ENCODE measurements around the gene AOC3. TPM values are rescaled to one million over a fixed set of nuclear protein-coding genes. Genes with fewer than 3 reads are reported as not detected.
A peak's percentile ranks its signal among the peaks of the same experiment; 100 is the strongest.

The AOC3 gene
- total and polyA plus RNA-seq, 2 of the 13 experiments (the other 11 are each of a cell fraction or from before 2014, with no cell fraction given): 8.7 to 51.7 TPM

GRCh38 chr17:42891539-42892152, 40.6 kb downstream of the AOC3 start (continued):
- peak; percentile 55 for TF ChIP-seq ASH2L (IDR thresholded peaks at IDR 0.05; ENCODE audit: insufficient read length, low read depth, low read length)
- 0 out of 2 replicates have a peak, but pooled peaks have one; percentile 26 for TF ChIP-seq ZNF879 (CRISPR knock-in tag; IDR thresholded peaks at IDR 0.05)
- TF ChIP-seq ZBTB37 (CRISPR knock-in tag; IDR thresholded peaks at IDR 0.05): no peak
- peak; percentile 70 for TF ChIP-seq GATAD2A (CRISPR knock-in tag; IDR thresholded peaks at IDR 0.05)
- no peak for TF ChIP-seq IRF9 (CRISPR knock-in tag; IDR thresholded peaks at IDR 0.05; ENCODE audit: borderline replicate concordance)
- TF ChIP-seq HBP1 (CRISPR knock-in tag; IDR thresholded peaks at IDR 0.05; ENCODE audit: low read depth): no peak
- no peak for TF ChIP-seq ZNF562 (CRISPR knock-in tag; IDR thresholded peaks at IDR 0.05; ENCODE audit: borderline replicate concordance)
- no peak for TF ChIP-seq ZNF841 (CRISPR knock-in tag; IDR thresholded peaks at IDR 0.05; ENCODE audit: borderline replicate concordance)
- TF ChIP-seq MTERF4 (CRISPR knock-in tag; IDR thresholded peaks at IDR 0.05): no peak
- TF ChIP-seq ZBTB25 (CRISPR knock-in tag; IDR thresholded peaks at IDR 0.05): no peak
- peak; percentile 47; the same call in 1 of the 2 replicates for TF ChIP-seq NR2F6 (IDR thresholded peaks at IDR 0.05)
- TF ChIP-seq NR2F6 (CRISPR knock-in tag; IDR thresholded peaks at IDR 0.05): peak; percentile 27; the same call in 1 of the 2 replicates
- no peak for TF ChIP-seq GABPA (IDR thresholded peaks at IDR 0.05; ENCODE audit: low read depth, low read length)
- peak; percentile 48 for TF ChIP-seq GABPA (CRISPR knock-in tag; IDR thresholded peaks at IDR 0.05; ENCODE audit: low read depth)
- TF ChIP-seq PLSCR1 (CRISPR knock-in tag; IDR thresholded peaks at IDR 0.05; ENCODE audit: borderline replicate concordance): no peak
- TF ChIP-seq POGK (CRISPR knock-in tag; conservative IDR thresholded peaks at IDR 0.05): 0 out of 2 replicates have a peak, but pooled peaks have one; percentile 28
- TF ChIP-seq MAFF (IDR thresholded peaks at IDR 0.05; ENCODE audit: low read depth, low read length): no peak
- peak; percentile 35; the same call in 1 of the 2 replicates for TF ChIP-seq RXRA (CRISPR knock-in tag; IDR thresholded peaks at IDR 0.05)
- TF ChIP-seq SP5 (CRISPR knock-in tag; IDR thresholded peaks at IDR 0.05; ENCODE audit: borderline replicate concordance, low read depth): 0 out of 2 replicates have a peak, but pooled peaks have one; percentile 32
- TF ChIP-seq HNRNPL (IDR thresholded peaks at IDR 0.05; ENCODE audit: low read depth, low read length): no peak
- no peak for TF ChIP-seq GATA4 (IDR thresholded peaks at IDR 0.05; ENCODE audit: borderline replicate concordance, low read depth)
- TF ChIP-seq DDIT3 (CRISPR knock-in tag; IDR thresholded peaks at IDR 0.05): no peak

Data from HepG2 (cell line).